B cell (primary cell): ENCODE data around the gene SLC22A31. TPM values are rescaled to one million over a fixed set of nuclear protein-coding genes. Genes with fewer than 3 reads are reported as not detected.

ENCODE experiments used
- ATAC-seq: fragments of 200-7000 bp; cut with Tn5 transposase; one replicate; pipeline ENCODE4 v1.10.0; 2021; ENCODE audit warnings: low read depth, mild to moderate bottlenecking, moderate number of reproducible peaks, moderate library complexity
- CTCF ChIA-PET: fragments of 350-600 bp; sonication (Branson Sonifier 250); formaldehyde crosslinking; loops from one replicate; lab custom pipeline; 2021; ENCODE audit warnings: antibody characterized with exemption, inconsistent platforms; lab: Charles Lee
- POLR2A ChIA-PET: fragments of 350-600 bp; sonication (Branson Sonifier 250); formaldehyde crosslinking; loops from one replicate; lab custom pipeline; 2021; ENCODE audit warnings: antibody characterized with exemption; lab: Charles Lee
- DNase-seq: peaks from one replicate; pipeline ENCODE4 v3.0.0; 2013
- H2AFZ ChIP-seq: 2 replicates; pipeline ENCODE4 v1.6.1; 2012; ENCODE audit warnings: mild to moderate bottlenecking, low read depth, low read length; ENCODE audit not compliant: insufficient read depth, poor library complexity, severe bottlenecking
- H3K27ac ChIP-seq, 2 donors: 1 replicate in 1 of 2; 2 replicates in 1 of 2; pipeline ENCODE4 v1.5.1; 2012 to 2013; ENCODE audit warnings: low read length in 2 of 2, mild to moderate bottlenecking in 2 of 2, moderate library complexity in 1 of 2
- H3K27me3 ChIP-seq, 4 experiments: fragments of 200-600 bp in 1 of 4; sonication (generic) in 1 of 4; replicated peaks in 1 of 4; 1 replicate in 2 of 4; 2 replicates in 2 of 4; pipeline versions ENCODE4 v1.6.1 to v1.7.0; 2013 to 2016; ENCODE audit warnings: low read length in 3 of 4, mild to moderate bottlenecking in 2 of 4, mixed read lengths in 1 of 4, moderate library complexity in 1 of 4; ENCODE audit not compliant: insufficient read depth in 4 of 4, control insufficient read depth in 3 of 4; ENCODE audit errors: control extremely low read depth in 1 of 4
- H3K36me3 ChIP-seq, 2 experiments: replicated peaks in 1 of 2; 1 replicate in 1 of 2; 2 replicates in 1 of 2; pipeline versions ENCODE4 v1.6.1 to v1.7.1; 2013; ENCODE audit warnings: low read length in 1 of 2; ENCODE audit not compliant: insufficient read depth in 2 of 2, control insufficient read depth in 1 of 2; ENCODE audit errors: control extremely low read depth in 1 of 2, extremely low read depth in 1 of 2
- H3K4me1 ChIP-seq, 2 donors: fragments of 200-600 bp in 1 of 2; sonication (generic) in 1 of 2; 1 replicate in 1 of 2; 2 replicates in 1 of 2; pipeline versions ENCODE4 v1.5.1 to v1.6.1; 2013 to 2017; ENCODE audit warnings: low read length in 2 of 2; ENCODE audit not compliant: control insufficient read depth in 2 of 2, insufficient read depth in 2 of 2
- H3K4me2 ChIP-seq: replicated peaks from 2 replicates; pipeline ENCODE3; 2012; ENCODE audit warnings: mild to moderate bottlenecking, low read depth, low read length; ENCODE audit not compliant: poor library complexity, severe bottlenecking
- H3K4me3 ChIP-seq, 5 experiments: fragments of 200-600 bp in 1 of 5; sonication (generic) in 1 of 5; 1 replicate in 3 of 5; 2 replicates in 2 of 5; pipeline versions ENCODE4 v1.5.1 to v1.7.0; 2011 to 2016; ENCODE audit warnings: low read length in 4 of 5, mild to moderate bottlenecking in 4 of 5, low read depth in 2 of 5, control low read depth in 1 of 5, moderate library complexity in 1 of 5; ENCODE audit not compliant: insufficient read depth in 1 of 5; ENCODE audit errors: control extremely low read depth in 1 of 5, extremely low read depth in 1 of 5
- H3K79me2 ChIP-seq: fragments of 200-600 bp; sonication (generic); one replicate; pipeline ENCODE4 v1.6.0; 2016; ENCODE audit warnings: low read length; ENCODE audit not compliant: control insufficient read depth, insufficient read depth
- H3K9ac ChIP-seq: fragments of 200-600 bp; sonication (generic); 2 replicates; pipeline ENCODE4 v1.6.1; 2017; ENCODE audit warnings: mild to moderate bottlenecking, low read length, moderate library complexity
- H3K9me3 ChIP-seq, 3 donors: one replicate each; pipeline versions ENCODE4 v1.6.1 to v1.7.1; 2013; ENCODE audit warnings: low read length in 2 of 3; ENCODE audit not compliant: control insufficient read depth in 2 of 3, insufficient read depth in 1 of 3; ENCODE audit errors: control extremely low read depth in 1 of 3
- H4K20me1 ChIP-seq: 2 replicates; pipeline ENCODE4 v1.6.0; 2012; ENCODE audit warnings: mild to moderate bottlenecking, low read length; ENCODE audit not compliant: insufficient read depth, control insufficient read depth, poor library complexity, severe bottlenecking
- H3K27ac Mint-ChIP-seq: one replicate; pipeline ENCODE4 v1.8.0; 2021; ENCODE audit warnings: mixed read lengths
- H3K27me3 Mint-ChIP-seq: one replicate; pipeline ENCODE4 v1.8.0; 2021; ENCODE audit warnings: mixed read lengths
- H3K4me1 Mint-ChIP-seq: one replicate; pipeline ENCODE4 v1.8.0; 2021; ENCODE audit warnings: mixed read lengths
- H3K4me3 Mint-ChIP-seq: one replicate; pipeline ENCODE4 v1.8.0; 2021; ENCODE audit warnings: mixed read lengths
- H3K9me3 Mint-ChIP-seq: one replicate; pipeline ENCODE4 v1.8.0; 2022; ENCODE audit warnings: mixed read lengths; ENCODE audit not compliant: insufficient read depth
- CTCF ChIP-seq: fragments of 200-600 bp; IDR thresholded peaks from one replicate; pipeline ENCODE4 v1.8.0; 2022; ENCODE audit warnings: antibody characterized with exemption, mild to moderate bottlenecking
- EZH2 ChIP-seq: IDR thresholded peaks from 2 replicates; pipeline ENCODE4 v1.6.1; 2012; ENCODE audit warnings: borderline replicate concordance, low read depth, mild to moderate bottlenecking, moderate library complexity, low read length; ENCODE audit not compliant: insufficient read depth, poor library complexity, severe bottlenecking
- WGBS: methylation state at CpG from one replicate; pipeline ENCODE4 v1.1.5; 2013; ENCODE audit warnings: missing lambda C conversion rate; ENCODE audit not compliant: insufficient coverage; 5-methylcytosine and 5-hydroxymethylcytosine counted together
- intact Hi-C: fragments of 100-400 bp; cut with micrococcal nuclease; formaldehyde crosslinking; loops from one replicate; pipeline ENCODE4 v1.10.0; 2022
- polyA plus RNA-seq: library from polyadenylated mRNA; depleted of rRNA; stranded (reverse); fragments of >200 nt; gene quantifications from 2 replicates; pipeline ENCODE4 v1.2.3, GENCODE V29; 2012
- total RNA-seq, 2 donors: library from RNA; stranded (reverse); fragments of 120-200 nt in 1 of 2; gene quantifications; 1 replicate in 1 of 2; 2 replicates in 1 of 2; pipeline versions ENCODE4 v1.2.3 to v1.2.4, GENCODE V29; 2013 to 2022

The SLC22A31 gene
- total and polyA plus RNA-seq, 2 donors (not counting 1 experiment from before 2014, with no cell fraction given) = 0.33 TPM; not detected in 1

- Histone ChIP-seq H3K9me3 (no peaks in the 10 kb centered on the region), H3K4me2 (no peak overlapping the region), H4K20me1 (no peaks in the 10 kb centered on the region), H3K4me1 (peaks cover 12 to 17% of the 10 kb centered on the region in 2 donors), H3K9ac (no peak overlapping the region), H3K27ac (no peak overlapping the region), H3K4me3 (no peak overlapping the region), H3K79me2 (peaks cover 18% of the 10 kb centered on the region), H2AFZ (no peak overlapping the region), H3K27me3 (no peaks in the 10 kb centered on the region), H3K36me3 (peaks cover 1 to 29% of the 10 kb centered on the region in 2 experiments)
- ChIA-PET POLR2A (no interaction called here), CTCF (interaction anchor here (0.6 to 0.8 kb wide), 2 partner anchors 17 to 242 kb away, joined by 3 to 4 read pairs; no protein-coding TSS in a partner anchor)
- peaks cover 19% of the 10 kb centered on the region for H3K4me1 Mint-ChIP-seq
- no peak overlapping the region for H3K27ac Mint-ChIP-seq
- intact Hi-C loops = loop anchor here (5.0 to 10.0 kb wide), 2 partner anchors 125 to 767 kb away; partner anchors contain the start of genes ACSF3 and ZFPM1
- ATAC-seq (no peak), DNase-seq (no peak)
- no peak for TF ChIP-seq EZH2
- TF ChIP-seq CTCF = no peak
- whole genome bisulfite sequencing = 59% methylated on average over 3 of the region's 5 CpGs
- H3K27me3 Mint-ChIP-seq = no peaks in the 10 kb centered on the region
- no peaks in the 10 kb centered on the region for H3K9me3 Mint-ChIP-seq
- H3K4me3 Mint-ChIP-seq = peak overlapping the region; percentile 60
Observed at GRCh38 chr16:89219365-89219764, 19.0 kb upstream of the SLC22A31 start.
